ENCODE results near the gene URGCP. TPM values are rescaled to one million over a fixed set of nuclear protein-coding genes. Genes with fewer than 3 reads are reported as not detected.

Gene URGCP
- total RNA-seq, 1 experiment from 2014 or later = 28.0 TPM

DNA sequence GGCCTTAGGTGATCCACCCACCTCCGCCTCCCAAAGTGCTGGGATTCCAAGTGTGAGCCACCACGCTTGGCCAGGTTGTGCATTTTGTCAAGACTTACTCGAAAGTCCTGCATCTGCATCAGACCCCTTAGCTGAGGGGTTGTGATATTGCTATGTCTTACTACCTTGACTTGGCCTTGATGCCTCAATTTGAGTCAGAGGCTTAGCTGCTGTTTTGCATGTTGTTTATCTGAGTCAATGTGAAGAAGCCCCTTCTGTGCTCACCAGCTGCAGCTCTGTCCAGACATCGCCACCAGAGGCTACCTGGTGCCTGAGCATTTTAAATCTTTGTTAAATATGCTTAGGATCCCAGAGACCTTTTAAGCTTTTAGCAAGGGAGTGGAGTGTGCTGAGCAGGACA is 37.9 kb upstream of the URGCP start:
- H3K9ac ChIP-seq (ENCODE audit: low read length) = no peak overlapping the region
- H3K9me3 ChIP-seq (ENCODE audit: control insufficient read depth in 1 of 2, insufficient read depth in 1 of 2, low read depth in 1 of 2, low read length in 2 of 2) = no peaks in the 10 kb centered on the region
- ChIA-PET POLR2A (no interaction called here), RAD21 (ENCODE audit: low non-redundant PET in 1 of 2, low total read pairs in 2 of 2, uncharacterized antibody in 2 of 2, unreplicated experiment in 2 of 2) (no interaction called here), CTCF (no interaction called here)
- H3K4me1 ChIP-seq (ENCODE audit: control insufficient read depth in 1 of 2, insufficient read depth in 2 of 2, low read length in 2 of 2) = peaks cover 6 to 14% of the 10 kb centered on the region in 2 experiments; a peak in 3 of 4 replicates
- H3K79me2 ChIP-seq (ENCODE audit: insufficient read depth, low read length) = no peaks in the 10 kb centered on the region
- ATAC-seq (no peak), DNase-seq (ENCODE audit: low read depth, low spot score) (no peak)
- intact Hi-C loops (cut with micrococcal nuclease) = no loop called here
- BruUV-seq (replicated peaks) = no TSS peak
- H3K4me3 ChIP-seq (replicated peaks in 1 of 2; ENCODE audit: low read depth in 1 of 2, low read length in 2 of 2) = no peak overlapping the region
- H2AFZ ChIP-seq (ENCODE audit: low read depth, low read length, poor library complexity, severe bottlenecking) = no peak overlapping the region
- H3K4me2 ChIP-seq (ENCODE audit: low read length) = no peak overlapping the region
- H3K9me2 ChIP-seq (ENCODE audit: insufficient read depth) = no peaks in the 10 kb centered on the region
- no peak overlapping the region for H3K27ac ChIP-seq (ENCODE audit: low read depth, low read length)
- no peaks in the 10 kb centered on the region for H4K20me1 ChIP-seq (ENCODE audit: insufficient read depth)
- no peaks in the 10 kb centered on the region for H3K27me3 ChIP-seq (ENCODE audit: insufficient read depth, low read length)
- TF ChIP-seq ELF1 (IDR thresholded peaks at IDR 0.05; ENCODE audit: borderline replicate concordance, low read depth) = no peak
- no peak for TF ChIP-seq SIN3A (IDR thresholded peaks at IDR 0.05; ENCODE audit: low read depth)
- TF ChIP-seq EGR1 (IDR thresholded peaks at IDR 0.05; ENCODE audit: low read depth) = no peak
- no peak for TF ChIP-seq RAD21 (IDR thresholded peaks at IDR 0.05; ENCODE audit: low read depth)
- TF ChIP-seq EZH2 (IDR thresholded peaks at IDR 0.05) = no peak
- no peak for TF ChIP-seq TCF7L2 (IDR thresholded peaks at IDR 0.05; ENCODE audit: borderline replicate concordance, extremely low read depth, insufficient read depth, insufficient read length)
- TF ChIP-seq, protein P1, sequence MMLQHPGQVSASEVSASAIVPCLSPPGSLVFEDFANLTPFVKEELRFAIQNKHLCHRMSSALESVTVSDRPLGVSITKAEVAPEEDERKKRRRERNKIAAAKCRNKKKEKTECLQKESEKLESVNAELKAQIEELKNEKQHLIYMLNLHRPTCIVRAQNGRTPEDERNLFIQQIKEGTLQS (IDR thresholded peaks at IDR 0.05) = no peak
- no peak for TF ChIP-seq ZNF274 (IDR thresholded peaks at IDR 0.05; ENCODE audit: low read depth, low read length)
- no peak for TF ChIP-seq CEBPB (IDR thresholded peaks at IDR 0.05; ENCODE audit: low read depth)
- TF ChIP-seq POLR2AphosphoS5 (IDR thresholded peaks at IDR 0.05; ENCODE audit: low read depth, low read length) = no peak
- H3K36me3 ChIP-seq (ENCODE audit: control insufficient read depth in 1 of 2, insufficient read depth in 2 of 2, low read length in 2 of 2) = no peaks in the 10 kb centered on the region

GRCh38 chr7:43943417-43944187 is 37.2 kb upstream of the URGCP start:
- POLR2A ChIA-PET = no interaction called here
- CTCF ChIA-PET = interaction anchor here (1.0 to 1.6 kb wide), 3 partner anchors 9 to 361 kb away, joined by 3 to 5 read pairs (median 3); partner anchors contain the start of gene STK17A
- no peak overlapping the region for H3K27ac ChIP-seq (ENCODE audit: low read depth, low read length)
- no TSS peak for BruUV-seq (replicated peaks)
- peaks cover 6 to 14% of the 10 kb centered on the region in 2 experiments; a peak in 3 of 4 replicates for H3K4me1 ChIP-seq (ENCODE audit: control insufficient read depth in 1 of 2, insufficient read depth in 2 of 2, low read length in 2 of 2)
- H3K9me2 ChIP-seq (ENCODE audit: insufficient read depth) = no peaks in the 10 kb centered on the region
- H3K4me2 ChIP-seq (ENCODE audit: low read length) = peak overlapping the region; percentile 37
- H3K4me3 ChIP-seq (replicated peaks in 1 of 2; ENCODE audit: low read depth in 1 of 2, low read length in 2 of 2) = no peak overlapping the region
- H3K9ac ChIP-seq (ENCODE audit: low read length) = no peak overlapping the region
- no peak for TF ChIP-seq TCF7L2 (IDR thresholded peaks at IDR 0.05; ENCODE audit: borderline replicate concordance, extremely low read depth, insufficient read depth, insufficient read length)
- TF ChIP-seq EGR1 (IDR thresholded peaks at IDR 0.05; ENCODE audit: low read depth) = no peak
- no peak for TF ChIP-seq SIN3A (IDR thresholded peaks at IDR 0.05; ENCODE audit: low read depth)
- TF ChIP-seq JUND (IDR thresholded peaks at IDR 0.05) = peak; percentile 18; the same call in 1 of the 2 replicates
- TF ChIP-seq, protein P1 (IDR thresholded peaks at IDR 0.05) = no peak
- H2AFZ ChIP-seq (ENCODE audit: low read depth, low read length, poor library complexity, severe bottlenecking) = no peak overlapping the region
- ATAC-seq = peak; percentile 56
- no peaks in the 10 kb centered on the region for H3K9me3 ChIP-seq (ENCODE audit: control insufficient read depth in 1 of 2, insufficient read depth in 1 of 2, low read depth in 1 of 2, low read length in 2 of 2)
- DNase-seq (ENCODE audit: low read depth, low spot score) = no peak
- intact Hi-C loops (cut with micrococcal nuclease) = no loop called here
- no peaks in the 10 kb centered on the region for H3K79me2 ChIP-seq (ENCODE audit: insufficient read depth, low read length)
- H4K20me1 ChIP-seq (ENCODE audit: insufficient read depth) = no peaks in the 10 kb centered on the region
- no peaks in the 10 kb centered on the region for H3K27me3 ChIP-seq (ENCODE audit: insufficient read depth, low read length)
- no peaks in the 10 kb centered on the region for H3K36me3 ChIP-seq (ENCODE audit: control insufficient read depth in 1 of 2, insufficient read depth in 2 of 2, low read length in 2 of 2)
- RAD21 ChIA-PET (ENCODE audit: low non-redundant PET in 1 of 2, low total read pairs in 2 of 2, uncharacterized antibody in 2 of 2, unreplicated experiment in 2 of 2) = no interaction called here

All from HCT116 (cell line).